Measurements from ENCODE around the gene DENND4A.

DNA sequence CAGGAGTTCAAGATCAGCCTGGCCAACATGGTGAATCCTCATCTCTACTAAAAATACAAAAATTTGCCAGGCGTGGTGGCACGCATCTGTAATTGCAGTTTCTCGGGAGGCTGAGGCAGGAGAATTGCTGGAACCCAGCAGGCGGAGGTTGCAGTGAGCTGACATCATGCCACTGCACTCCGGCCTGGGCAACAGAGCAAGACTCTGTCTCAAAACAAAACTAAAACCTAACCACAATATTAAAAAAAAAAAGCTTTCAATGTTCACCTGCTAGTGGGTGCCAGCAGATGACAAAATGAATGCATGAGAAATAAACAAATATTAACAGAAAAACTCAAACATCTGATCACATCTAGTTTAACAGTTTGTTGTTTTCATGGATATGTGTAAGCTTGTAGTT is 161.3 kb downstream of the DENND4A start:
- TF ChIP-seq POLR2A (IDR thresholded peaks at IDR 0.05; ENCODE audit: low read depth, low read length) (no peak), TAF1 (IDR thresholded peaks at IDR 0.05; ENCODE audit: borderline replicate concordance, low read depth, low read length) (no peak)

All from GM12892 (cell line).